OCI-LY7 (cell line): ENCODE results near the gene MCM7. TPM values are rescaled to one million over a fixed set of nuclear protein-coding genes. Genes with fewer than 3 reads are reported as not detected.

Experiments used
- BruUV-seq: library from RNA; stranded (reverse); fragments of 400-500 nt; replicated peaks from 2 replicates; lab custom pipeline; 2021; lab: Mats Ljungman, UMichigan
- CTCF ChIA-PET: fragments of 300-600 bp; sonication (Branson Sonifier 250); formaldehyde crosslinking; loops from one replicate; lab custom pipeline; 2022; ENCODE audit warnings: antibody characterized with exemption; ENCODE audit not compliant: unreplicated experiment; lab: Charles Lee
- POLR2A ChIA-PET: fragments of 300-600 bp; sonication (Branson Sonifier 250); formaldehyde crosslinking; loops from one replicate; lab custom pipeline; 2022; ENCODE audit warnings: antibody characterized with exemption; lab: Charles Lee
- DNase-seq: peaks from one replicate; pipeline ENCODE4 v3.0.0-alpha.2; 2015; ENCODE audit warnings: low spot score
- H2AFZ ChIP-seq: fragments of 200-600 bp; sonication (generic), shearing (Covaris generic); 2 replicates; pipeline ENCODE4 v1.6.1; 2014; ENCODE audit warnings: mild to moderate bottlenecking, antibody characterized with exemption, low read length, moderate library complexity
- H3K27ac ChIP-seq: fragments of 200-600 bp; sonication (generic); 2 replicates; pipeline ENCODE4 v1.5.1; 2014; ENCODE audit warnings: mixed run types, low read depth, mild to moderate bottlenecking, moderate library complexity, low read length, inconsistent platforms; ENCODE audit not compliant: poor library complexity, severe bottlenecking
- H3K36me3 ChIP-seq: fragments of 200-600 bp; sonication (generic); 2 replicates; pipeline ENCODE4 v1.6.1; 2014; ENCODE audit warnings: mild to moderate bottlenecking, antibody characterized with exemption, low read length, moderate library complexity, mixed read lengths; ENCODE audit not compliant: insufficient read depth
- H3K4me1 ChIP-seq: fragments of 200-600 bp; sonication (generic); 2 replicates; pipeline ENCODE4 v1.5.1; 2014; ENCODE audit warnings: mild to moderate bottlenecking, low read length; ENCODE audit not compliant: insufficient read depth, poor library complexity, severe bottlenecking
- H3K4me2 ChIP-seq: fragments of 200-600 bp; sonication (generic); 2 replicates; pipeline ENCODE4 v1.6.1; 2014; ENCODE audit warnings: mild to moderate bottlenecking, low read length
- H3K4me3 ChIP-seq: fragments of 200-600 bp; sonication (generic); 2 replicates; pipeline ENCODE4 v1.5.1; 2014; ENCODE audit warnings: mild to moderate bottlenecking, low read depth, low read length; ENCODE audit not compliant: poor library complexity, severe bottlenecking
- H3K79me2 ChIP-seq: fragments of 200-600 bp; sonication (generic); 2 replicates; pipeline ENCODE4 v1.6.1; 2016; ENCODE audit warnings: low read depth, mild to moderate bottlenecking, low read length, moderate library complexity, mixed read lengths; ENCODE audit not compliant: insufficient read depth
- H3K9me2 ChIP-seq: fragments of 200-600 bp; sonication (generic); 2 replicates; pipeline ENCODE4 v1.6.1; 2016; ENCODE audit warnings: mild to moderate bottlenecking, low read length, mixed read lengths; ENCODE audit not compliant: insufficient read depth
- H3K9me3 ChIP-seq: fragments of 200-600 bp; sonication (generic); 2 replicates; pipeline ENCODE4 v1.6.1; 2014; ENCODE audit warnings: mild to moderate bottlenecking, mixed run types, low read length, mixed read lengths
- H4K20me1 ChIP-seq: fragments of 200-600 bp; sonication (generic); 2 replicates; pipeline ENCODE4 v1.6.1; 2014; ENCODE audit warnings: mild to moderate bottlenecking, antibody characterized with exemption, low read length, moderate library complexity, mixed read lengths; ENCODE audit not compliant: insufficient read depth
- EZH2phosphoT487 ChIP-seq: fragments of 200-600 bp; sonication (generic); IDR thresholded peaks from 2 replicates; pipeline ENCODE4 v1.6.1; 2018; ENCODE audit warnings: low read depth, borderline replicate concordance, mild to moderate bottlenecking, mixed run types, antibody characterized with exemption, low read length, moderate library complexity, mixed read lengths
- intact Hi-C: fragments of 100-400 bp; cut with micrococcal nuclease; formaldehyde crosslinking; loops from one replicate; pipeline ENCODE4 v1.10.0; 2022; ENCODE audit not compliant: unreplicated experiment
- total RNA-seq, 2 experiments: library from RNA; depleted of rRNA in 1 of 2; stranded (reverse); fragments of >200 nt in 1 of 2; shearing (Covaris generic) in 1 of 2; gene quantifications; 2 replicates each; pipeline ENCODE4 v1.2.3, GENCODE V29; 2014 to 2022
- TF ChIP-seq, protein P1 (sequence below): fragments of 200-600 bp; sonication (generic); conservative IDR thresholded peaks from 2 replicates; pipeline ENCODE4 v1.5.1; 2014; ENCODE audit warnings: mild to moderate bottlenecking, antibody characterized with exemption, low read length, moderate library complexity, mixed read lengths

Gene MCM7
- total RNA-seq, 2 experiments from 2014 or later, result 423 to 424 TPM

DNA sequence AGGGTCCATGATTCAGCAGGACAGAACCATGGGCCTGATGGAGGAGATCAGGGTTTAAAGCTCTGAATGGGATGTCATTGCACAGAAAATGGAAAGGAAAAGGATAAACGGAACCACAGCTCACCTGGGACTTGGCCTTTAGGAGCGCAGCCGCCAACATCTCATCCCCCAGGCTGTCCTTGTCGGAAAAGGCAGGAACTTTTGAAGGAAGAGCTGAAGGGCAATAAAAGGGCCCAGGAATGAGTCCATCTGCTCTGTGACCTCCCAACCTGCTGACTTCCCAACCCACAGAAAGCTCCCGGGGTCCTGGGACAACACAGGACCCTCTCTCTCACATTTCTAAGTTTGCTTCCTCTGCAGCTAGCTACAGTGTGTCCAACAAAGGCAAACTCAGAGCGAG, 25.8 kb downstream of the MCM7 start:
- H3K36me3 ChIP-seq, result peaks cover 71% of the 10 kb centered on the region
- no peaks in the 10 kb centered on the region for H4K20me1 ChIP-seq
- TF ChIP-seq, protein P1, sequence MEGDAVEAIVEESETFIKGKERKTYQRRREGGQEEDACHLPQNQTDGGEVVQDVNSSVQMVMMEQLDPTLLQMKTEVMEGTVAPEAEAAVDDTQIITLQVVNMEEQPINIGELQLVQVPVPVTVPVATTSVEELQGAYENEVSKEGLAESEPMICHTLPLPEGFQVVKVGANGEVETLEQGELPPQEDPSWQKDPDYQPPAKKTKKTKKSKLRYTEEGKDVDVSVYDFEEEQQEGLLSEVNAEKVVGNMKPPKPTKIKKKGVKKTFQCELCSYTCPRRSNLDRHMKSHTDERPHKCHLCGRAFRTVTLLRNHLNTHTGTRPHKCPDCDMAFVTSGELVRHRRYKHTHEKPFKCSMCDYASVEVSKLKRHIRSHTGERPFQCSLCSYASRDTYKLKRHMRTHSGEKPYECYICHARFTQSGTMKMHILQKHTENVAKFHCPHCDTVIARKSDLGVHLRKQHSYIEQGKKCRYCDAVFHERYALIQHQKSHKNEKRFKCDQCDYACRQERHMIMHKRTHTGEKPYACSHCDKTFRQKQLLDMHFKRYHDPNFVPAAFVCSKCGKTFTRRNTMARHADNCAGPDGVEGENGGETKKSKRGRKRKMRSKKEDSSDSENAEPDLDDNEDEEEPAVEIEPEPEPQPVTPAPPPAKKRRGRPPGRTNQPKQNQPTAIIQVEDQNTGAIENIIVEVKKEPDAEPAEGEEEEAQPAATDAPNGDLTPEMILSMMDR, result no peak
- no peak for TF ChIP-seq EZH2phosphoT487
- peaks cover 4% of the 10 kb centered on the region; the same call in 1 of the 2 replicates for H3K79me2 ChIP-seq
- H3K4me3 ChIP-seq, result no peak overlapping the region
- intact Hi-C loops, result no loop called here
- peaks cover 3% of the 10 kb centered on the region for H3K4me1 ChIP-seq
- BruUV-seq, result no TSS peak
- ChIA-PET CTCF (interaction anchor here (0.6 kb wide), 1 partner anchor 631 kb away, joined by 3 read pairs; the partner anchor contains the start of gene POP7), POLR2A (interaction anchor here (0.5 kb wide), 2 partner anchors 8 to 33 kb away, joined by 3 to 4 read pairs; no protein-coding TSS in a partner anchor)
- no peaks in the 10 kb centered on the region for H3K9me2 ChIP-seq
- H3K4me2 ChIP-seq, result no peak overlapping the region
- no peak overlapping the region for H2AFZ ChIP-seq
- H3K9me3 ChIP-seq, result no peaks in the 10 kb centered on the region
- DNase-seq, result no peak
- no peak overlapping the region for H3K27ac ChIP-seq

DNA sequence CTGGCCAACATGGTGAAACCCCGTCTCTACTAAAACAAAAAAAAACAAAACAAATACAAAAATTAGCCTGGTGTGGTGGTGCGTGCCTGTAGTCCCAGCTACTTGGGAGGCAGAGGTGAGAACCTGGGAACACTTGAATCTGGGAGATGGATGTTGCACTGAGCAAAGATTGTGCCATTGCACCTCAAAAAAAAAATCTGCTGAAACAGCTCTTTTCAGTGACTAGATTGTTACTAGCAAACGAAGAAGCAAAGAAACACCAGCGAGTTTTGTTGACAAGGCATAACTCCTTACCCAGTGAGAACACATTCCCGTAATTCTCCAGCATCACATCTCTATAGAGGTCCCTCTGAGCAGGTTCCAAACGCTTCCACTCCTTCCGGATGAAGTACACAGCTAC, 26.4 kb downstream of the MCM7 start:
- BruUV-seq, result no TSS peak
- Histone ChIP-seq H2AFZ (no peak overlapping the region), H3K4me1 (no peaks in the 10 kb centered on the region), H4K20me1 (no peaks in the 10 kb centered on the region), H3K27ac (no peak overlapping the region), H3K4me2 (no peak overlapping the region), H3K9me3 (no peaks in the 10 kb centered on the region), H3K9me2 (no peaks in the 10 kb centered on the region), H3K79me2 (no peaks in the 10 kb centered on the region; the same call in 1 of the 2 replicates), H3K36me3 (peaks cover 76% of the 10 kb centered on the region), H3K4me3 (no peak overlapping the region)
- intact Hi-C loops, result no loop called here
- CTCF ChIA-PET, result no interaction called here
- POLR2A ChIA-PET, result interaction anchor here (0.5 to 0.6 kb wide), 2 partner anchors 8 to 104 kb away, joined by 3 to 4 read pairs; no protein-coding TSS in a partner anchor
- DNase-seq, result no peak
- TF ChIP-seq, protein P1, result no peak
- no peak for TF ChIP-seq EZH2phosphoT487

DNA sequence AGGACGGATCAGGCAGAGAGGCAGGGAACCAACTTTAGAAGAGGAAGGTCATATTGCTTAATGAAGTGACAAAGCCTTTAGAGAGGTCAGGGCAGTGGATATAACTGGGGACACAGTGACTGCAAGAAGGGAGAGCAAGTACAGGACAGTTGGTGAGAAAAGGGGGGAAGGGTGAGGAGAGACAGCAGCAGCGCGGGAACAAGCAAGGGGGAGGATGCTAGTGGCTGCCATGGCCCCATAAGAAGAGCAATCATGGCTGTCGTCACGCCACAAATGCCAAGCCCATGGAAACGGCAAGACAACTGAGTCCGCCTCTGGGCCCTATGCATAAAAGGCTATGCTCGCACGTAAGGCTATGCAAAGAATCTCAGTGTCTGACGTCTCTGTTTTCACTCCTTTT, 28.7 kb downstream of the MCM7 start:
- ChIA-PET CTCF (no interaction called here), POLR2A (interaction anchor here (0.5 kb wide), 1 partner anchor 20 kb away, joined by 3 read pairs; no protein-coding TSS in a partner anchor)
- DNase-seq, result no peak
- peaks cover 73% of the 10 kb centered on the region for H3K36me3 ChIP-seq
- H3K9me3 ChIP-seq, result no peaks in the 10 kb centered on the region
- no peaks in the 10 kb centered on the region for H4K20me1 ChIP-seq
- intact Hi-C loops, result no loop called here
- no peak overlapping the region for H3K4me3 ChIP-seq
- no peak overlapping the region for H3K27ac ChIP-seq
- no peaks in the 10 kb centered on the region for H3K9me2 ChIP-seq
- TF ChIP-seq, protein P1, result no peak
- no peak for TF ChIP-seq EZH2phosphoT487
- BruUV-seq, result no TSS peak
- H3K4me1 ChIP-seq, result no peaks in the 10 kb centered on the region
- no peaks in the 10 kb centered on the region for H3K79me2 ChIP-seq
- H3K4me2 ChIP-seq, result no peak overlapping the region
- H2AFZ ChIP-seq, result no peak overlapping the region
